Effector CD4-positive, alpha-beta T cell (primary cell): Measurements from ENCODE around the gene IER5L.
A peak's percentile ranks its signal among the peaks of the same experiment; 100 is the strongest.
"Not testable (repeated sequence)": the region's sequence is repeated elsewhere in the genome, so short reads cannot be mapped to it uniquely, and the experiment has no call there.

Source experiments
- DNase-seq: peaks from one replicate; pipeline ENCODE4 v3.0.0-alpha.2; 2020

The IER5L gene

DNA sequence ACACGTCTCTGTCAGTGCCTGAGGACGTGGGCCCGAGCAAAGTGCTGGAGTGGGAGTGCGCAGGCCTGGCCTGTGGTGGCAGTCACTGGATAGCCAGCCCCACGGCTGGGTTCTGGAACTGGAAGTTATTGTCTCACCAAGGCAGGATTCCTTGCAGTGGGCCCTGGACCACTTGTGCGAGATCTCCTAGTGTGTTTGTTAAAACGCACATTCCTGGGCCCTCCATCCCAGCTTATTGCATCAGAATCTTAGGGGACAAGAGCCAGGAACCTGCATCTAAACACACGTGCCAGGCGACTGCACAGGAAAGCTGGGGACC is 40.0 kb downstream of the IER5L start:
- no peak for DNase-seq

DNA sequence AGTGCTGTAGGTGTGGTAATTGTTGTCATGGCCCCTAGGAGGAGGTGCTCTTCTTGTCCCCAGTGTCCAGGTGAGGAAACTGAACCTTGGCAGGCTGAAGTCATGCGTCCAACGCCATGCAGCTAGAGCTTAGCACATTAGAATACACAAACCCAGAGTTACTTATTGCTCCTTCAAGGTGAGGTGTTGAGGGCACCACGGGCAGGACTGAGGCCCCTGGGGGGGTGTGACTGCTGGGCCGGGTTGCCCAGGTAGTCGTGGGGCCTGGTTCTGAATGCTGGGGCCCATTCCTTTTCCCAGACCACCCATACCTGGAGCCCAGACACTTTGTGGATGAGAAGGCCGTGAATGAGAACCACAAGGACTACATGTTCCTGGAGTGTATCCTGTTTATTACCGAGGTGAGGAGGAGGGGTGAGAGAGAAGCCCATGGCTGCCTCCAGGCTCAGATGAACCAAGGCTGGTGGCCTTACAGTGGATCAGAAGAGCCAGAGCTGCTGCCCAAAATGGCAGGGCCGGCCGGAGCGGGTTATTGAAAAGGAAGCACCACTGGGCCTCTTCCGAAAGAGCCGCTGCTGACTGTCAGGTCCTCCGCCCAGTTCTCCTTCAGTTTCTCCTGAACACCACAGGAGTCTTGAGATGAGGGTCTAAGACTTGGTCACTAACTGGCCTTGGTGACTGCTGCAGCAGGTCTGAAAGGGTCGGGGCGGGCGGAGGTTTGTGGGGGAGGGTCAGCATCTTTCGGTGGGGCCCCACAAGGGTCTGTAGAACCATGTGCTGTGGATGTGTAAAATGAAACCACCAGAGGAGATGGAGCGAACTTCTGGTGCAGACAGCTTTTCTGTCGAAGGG is 40.5 kb downstream of the IER5L start:
- no peak for DNase-seq

DNA sequence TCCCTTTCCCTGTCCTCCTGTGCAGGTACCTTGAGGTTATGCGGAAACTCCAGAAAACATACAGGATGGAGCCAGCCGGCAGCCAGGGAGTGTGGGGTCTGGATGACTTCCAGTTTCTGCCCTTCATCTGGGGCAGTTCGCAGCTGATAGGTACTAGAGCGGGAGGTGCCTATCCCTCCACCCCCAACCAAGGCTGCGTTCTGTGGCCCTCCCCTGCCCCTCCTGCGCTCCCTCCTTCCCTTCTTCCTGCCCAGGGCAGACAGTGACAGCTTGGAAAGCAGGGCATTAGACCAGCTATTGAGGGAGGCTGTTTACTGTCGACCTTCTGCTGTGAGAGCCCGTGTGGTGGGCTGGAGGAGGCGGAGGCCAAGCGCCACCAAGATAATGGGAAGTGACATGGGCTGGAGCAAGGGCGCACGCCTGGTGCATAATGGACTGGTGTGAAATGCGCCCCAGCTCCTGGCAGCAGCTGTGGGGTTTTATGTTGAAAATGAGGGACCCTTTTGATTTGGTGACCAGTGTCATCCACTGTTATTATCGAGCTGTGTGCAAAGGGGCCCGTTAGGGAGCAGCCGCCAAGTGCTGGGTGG is 41.5 kb downstream of the IER5L start:
- DNase-seq, result no peak

DNA sequence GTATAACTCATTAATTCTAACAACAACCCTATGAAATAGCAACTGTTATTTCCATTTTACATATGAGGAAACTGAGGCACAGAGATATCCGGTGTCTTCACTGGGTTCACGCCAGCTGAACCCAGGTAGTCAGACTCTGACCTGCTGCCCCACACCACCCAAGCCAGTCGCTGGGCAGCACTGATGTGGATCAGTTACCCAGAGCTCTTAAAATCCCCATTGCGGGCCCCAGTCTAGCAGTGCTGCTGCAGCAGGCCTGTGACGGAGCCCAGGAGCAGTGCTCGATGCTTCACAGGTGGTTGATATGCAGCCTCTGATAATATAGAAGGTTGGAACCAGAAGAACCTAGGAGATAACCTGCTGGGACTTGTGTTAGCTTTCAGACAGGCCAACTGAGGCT is 42.6 kb downstream of the IER5L start:
- DNase-seq, result no peak

DNA sequence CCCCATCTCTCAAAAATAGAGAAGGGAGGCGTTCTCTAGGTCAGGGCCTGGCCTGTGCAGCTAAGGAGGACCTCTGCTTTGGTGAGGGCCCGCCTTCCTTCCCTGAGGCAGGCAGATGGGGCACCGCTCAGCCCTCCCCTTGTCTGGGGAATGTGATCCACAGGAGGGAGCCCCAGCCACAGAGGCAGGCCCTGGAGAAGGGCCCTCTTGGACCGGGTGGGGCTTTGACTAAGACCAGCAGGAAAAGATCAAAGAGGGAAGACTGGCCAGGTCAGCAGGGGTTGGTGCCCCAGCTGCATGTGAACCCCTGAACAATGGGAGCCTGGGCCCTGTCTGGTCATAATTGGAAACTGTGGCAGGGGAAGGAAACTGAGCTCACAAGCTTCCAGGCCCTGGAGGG is 45.0 kb downstream of the IER5L start:
- DNase-seq, result no peak

DNA sequence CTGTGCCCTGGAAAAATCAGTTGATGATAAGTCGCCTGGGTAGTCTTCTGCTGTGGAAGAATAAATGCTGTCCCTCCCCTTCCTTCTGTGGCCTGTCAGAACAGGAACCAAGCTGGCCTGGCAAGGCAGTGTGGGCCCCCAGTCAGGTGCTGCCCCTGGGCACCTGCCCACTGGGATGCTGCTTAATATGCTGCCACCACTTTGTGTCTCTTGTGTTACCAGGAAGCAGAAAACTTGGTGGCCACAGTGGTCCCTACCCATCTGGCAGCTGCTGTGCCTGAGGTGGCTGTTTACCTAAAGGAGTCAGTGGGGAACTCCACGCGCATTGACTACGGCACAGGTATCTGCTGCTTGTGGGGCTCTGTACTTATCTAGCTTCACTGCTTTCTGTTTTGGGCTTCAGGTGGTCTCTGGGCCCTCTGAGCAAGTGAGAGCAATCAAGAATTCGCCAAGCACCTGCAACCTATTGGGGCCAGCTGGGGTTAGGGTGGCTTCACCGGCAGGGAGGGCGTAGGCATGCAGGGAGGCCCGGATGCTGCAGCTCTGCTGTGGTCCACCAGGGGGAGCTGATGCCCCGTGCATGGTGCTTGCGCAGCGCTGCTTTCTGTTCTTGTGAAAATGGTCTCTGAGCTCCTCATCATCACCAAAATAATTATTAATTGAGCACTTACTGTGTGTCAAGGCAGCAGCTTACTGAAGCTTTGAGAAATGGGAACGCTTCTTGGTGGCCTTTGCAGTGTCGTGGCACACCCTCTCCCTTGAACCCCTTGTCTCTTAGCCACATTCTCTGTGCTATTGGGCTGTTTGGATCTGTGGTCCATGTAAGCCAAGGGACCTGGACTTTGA is 46.5 kb downstream of the IER5L start:
- DNase-seq, result peak; percentile 80

DNA sequence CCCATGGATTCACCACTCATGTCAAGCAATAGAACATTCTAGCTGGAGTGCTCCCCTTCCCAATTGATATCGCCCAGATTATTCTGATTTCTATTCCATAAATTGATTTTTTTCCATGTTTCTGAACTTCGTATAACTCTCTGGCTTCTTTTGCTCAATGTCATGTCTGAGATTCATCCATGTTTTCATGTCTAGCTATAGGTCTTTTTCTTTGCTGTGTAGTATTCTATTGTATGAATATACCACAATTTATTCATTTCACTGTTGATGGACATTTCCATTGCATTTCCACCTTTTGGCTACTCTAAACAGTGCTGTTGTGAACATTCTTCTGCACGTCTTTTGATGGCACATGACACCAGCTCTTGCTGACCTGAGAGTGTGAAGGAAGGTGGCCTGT is 47.3 kb downstream of the IER5L start:
- no peak for DNase-seq

DNA sequence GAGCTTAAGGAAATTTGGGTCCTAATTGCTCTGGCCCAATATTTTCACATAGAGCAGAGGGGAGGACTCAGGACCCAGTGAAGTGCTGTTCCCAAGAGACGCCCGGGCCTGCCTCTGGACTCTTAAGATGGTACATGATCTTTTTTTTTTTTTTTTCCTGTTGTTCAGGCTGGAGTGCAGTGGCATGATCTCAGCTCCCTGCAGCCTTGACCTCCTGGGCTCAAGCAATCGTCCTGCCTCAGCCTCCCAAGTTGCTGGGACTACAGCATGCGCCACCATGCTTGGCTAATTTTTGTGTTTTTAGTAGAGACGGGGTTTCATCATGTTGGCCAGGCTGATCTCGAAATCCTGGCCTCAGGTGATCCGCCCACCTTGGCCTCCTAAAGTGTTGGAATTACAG is 47.8 kb downstream of the IER5L start:
- not testable (repeated sequence) for DNase-seq

DNA sequence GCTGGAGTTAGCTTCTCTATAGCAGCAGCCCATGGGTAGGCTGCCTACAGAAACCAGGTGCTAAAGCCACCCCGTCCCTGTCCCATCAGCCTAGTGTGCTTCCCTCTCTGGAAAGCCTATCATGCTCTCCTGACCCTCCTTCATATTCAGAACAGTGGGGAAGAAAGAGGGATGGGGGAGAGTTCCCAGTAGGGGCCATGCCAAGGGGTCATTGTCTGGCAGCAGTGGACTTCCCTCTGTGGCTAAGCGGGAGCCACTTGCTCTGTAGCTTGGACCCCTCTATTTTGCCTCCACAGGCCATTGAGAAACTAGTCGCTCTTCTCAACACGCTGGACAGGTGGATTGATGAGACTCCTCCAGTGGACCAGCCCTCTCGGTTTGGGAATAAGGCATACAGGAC is 49.4 kb downstream of the IER5L start:
- no peak for DNase-seq

DNA sequence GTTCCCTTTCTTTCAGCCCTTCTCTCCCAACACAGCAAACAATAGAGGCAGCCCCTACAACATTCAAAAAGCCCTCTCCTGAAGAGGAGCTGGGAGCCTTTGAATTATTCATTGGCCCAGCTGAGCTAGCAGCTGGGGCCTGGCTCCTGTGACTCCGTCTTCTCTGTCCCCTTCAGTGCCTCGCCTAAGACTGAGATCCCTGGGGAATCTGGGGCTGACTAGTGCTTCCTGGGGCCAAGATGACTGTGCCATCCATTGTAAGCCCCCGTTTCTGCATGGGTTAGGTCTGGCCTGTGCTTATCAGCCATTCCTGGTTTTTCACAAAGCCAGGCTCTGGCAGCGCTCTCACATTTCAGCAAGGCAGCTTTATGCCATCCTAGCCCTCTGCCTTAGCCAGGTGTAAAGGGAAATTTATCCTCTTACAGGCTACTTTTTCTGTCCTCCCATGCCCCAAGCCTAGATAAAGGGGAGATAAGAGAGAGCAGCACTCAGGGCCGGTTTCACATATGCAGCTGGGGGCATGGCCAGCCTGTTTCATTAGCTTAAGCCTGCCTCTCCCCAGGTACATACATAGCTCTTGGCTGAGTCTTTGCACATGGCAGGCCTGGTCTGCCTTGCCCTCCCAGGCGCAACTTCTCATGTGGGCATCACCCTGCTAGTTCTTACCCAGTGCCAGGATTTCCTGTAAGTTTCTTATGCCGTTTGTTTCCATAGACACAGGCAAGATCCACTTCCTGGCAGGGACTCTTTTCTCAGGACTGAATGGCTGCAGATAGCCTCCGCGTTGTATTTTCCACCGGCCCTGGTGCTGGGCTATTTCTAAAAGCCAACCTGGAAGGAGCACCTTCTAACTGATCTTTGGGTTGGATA is 51.1 kb downstream of the IER5L start:
- no peak for DNase-seq
